Measurements from ENCODE around the gene RUNX1. TPM values are rescaled to one million over a fixed set of nuclear protein-coding genes. Genes with fewer than 3 reads are reported as not detected.
A peak's percentile ranks its signal among the peaks of the same experiment; 100 is the strongest.

RUNX1 gene
- total RNA-seq, 1 experiment from 2014 or later: 95.4 TPM

- no peak overlapping the region for H3K4me3 Mint-ChIP-seq (ENCODE audit: low read depth, unreplicated experiment)
- H3K4me1 Mint-ChIP-seq (ENCODE audit: low read depth, unreplicated experiment): peaks cover 39% of the 10 kb centered on the region
- intact Hi-C loops (cut with micrococcal nuclease; ENCODE audit: unreplicated experiment): no loop called here
- H3K27me3 Mint-ChIP-seq (ENCODE audit: unreplicated experiment): no peaks in the 10 kb centered on the region
- no peak overlapping the region for H3K27ac Mint-ChIP-seq (ENCODE audit: unreplicated experiment)
- H3K9me3 Mint-ChIP-seq (ENCODE audit: low read depth, unreplicated experiment): no peaks in the 10 kb centered on the region
- TF ChIP-seq CTCF (IDR thresholded peaks at IDR 0.05; ENCODE audit: unreplicated experiment): no peak
- BruUV-seq (replicated peaks): no TSS peak
- peaks cover 89% of the 10 kb centered on the region for H3K36me3 Mint-ChIP-seq (ENCODE audit: insufficient read depth, unreplicated experiment)
- CTCF ChIA-PET: no interaction called here
- no peak for DNase-seq
Observed at GRCh38 chr21:34859976-34860653, 189.0 kb downstream of the RUNX1 start.

GRCh38 chr21:34858559-34858958 is 190.5 kb downstream of the RUNX1 start:
- CTCF ChIA-PET: interaction anchor here (1.0 kb wide), 1 partner anchor 113 kb away, joined by 4 read pairs; no protein-coding TSS in a partner anchor
- Mint-ChIP-seq H3K36me3 (ENCODE audit: insufficient read depth, unreplicated experiment) (peaks cover 88% of the 10 kb centered on the region), H3K9me3 (ENCODE audit: low read depth, unreplicated experiment) (no peaks in the 10 kb centered on the region), H3K27ac (ENCODE audit: unreplicated experiment) (no peak overlapping the region), H3K4me1 (ENCODE audit: low read depth, unreplicated experiment) (peaks cover 23% of the 10 kb centered on the region), H3K27me3 (ENCODE audit: unreplicated experiment) (no peaks in the 10 kb centered on the region), H3K4me3 (ENCODE audit: low read depth, unreplicated experiment) (no peak overlapping the region)
- DNase-seq: no peak
- intact Hi-C loops (cut with micrococcal nuclease; ENCODE audit: unreplicated experiment): no loop called here
- BruUV-seq (replicated peaks): no TSS peak
- TF ChIP-seq CTCF (IDR thresholded peaks at IDR 0.05; ENCODE audit: unreplicated experiment): no peak

GRCh38 chr21:34857874-34858273 is 191.2 kb downstream of the RUNX1 start:
- no peak for TF ChIP-seq CTCF (IDR thresholded peaks at IDR 0.05; ENCODE audit: unreplicated experiment)
- no peak overlapping the region for H3K4me3 Mint-ChIP-seq (ENCODE audit: low read depth, unreplicated experiment)
- peak overlapping the region; percentile 27 for H3K27ac Mint-ChIP-seq (ENCODE audit: unreplicated experiment)
- peaks cover 17% of the 10 kb centered on the region for H3K4me1 Mint-ChIP-seq (ENCODE audit: low read depth, unreplicated experiment)
- no peaks in the 10 kb centered on the region for H3K27me3 Mint-ChIP-seq (ENCODE audit: unreplicated experiment)
- no peaks in the 10 kb centered on the region for H3K9me3 Mint-ChIP-seq (ENCODE audit: low read depth, unreplicated experiment)
- H3K36me3 Mint-ChIP-seq (ENCODE audit: insufficient read depth, unreplicated experiment): peaks cover 85% of the 10 kb centered on the region
- no peak for DNase-seq
- intact Hi-C loops (cut with micrococcal nuclease; ENCODE audit: unreplicated experiment): no loop called here
- CTCF ChIA-PET: interaction anchor here (1.0 kb wide), 1 partner anchor 112 kb away, joined by 4 read pairs; no protein-coding TSS in a partner anchor
- BruUV-seq (replicated peaks): no TSS peak

GRCh38 chr21:34857122-34857713 is 191.9 kb downstream of the RUNX1 start:
- Mint-ChIP-seq H3K27ac (ENCODE audit: unreplicated experiment) (peak overlapping the region; percentile 27), H3K4me1 (ENCODE audit: low read depth, unreplicated experiment) (peaks cover 10% of the 10 kb centered on the region), H3K36me3 (ENCODE audit: insufficient read depth, unreplicated experiment) (peaks cover 80% of the 10 kb centered on the region), H3K9me3 (ENCODE audit: low read depth, unreplicated experiment) (no peaks in the 10 kb centered on the region), H3K27me3 (ENCODE audit: unreplicated experiment) (no peaks in the 10 kb centered on the region), H3K4me3 (ENCODE audit: low read depth, unreplicated experiment) (no peak overlapping the region)
- intact Hi-C loops (cut with micrococcal nuclease; ENCODE audit: unreplicated experiment): no loop called here
- CTCF ChIA-PET: interaction anchor here (1.0 to 1.3 kb wide), 2 partner anchors 10 to 112 kb away, joined by 4 read pairs; no protein-coding TSS in a partner anchor
- no peak for TF ChIP-seq CTCF (IDR thresholded peaks at IDR 0.05; ENCODE audit: unreplicated experiment)
- BruUV-seq (replicated peaks): no TSS peak
- DNase-seq: no peak
